Colonic mucosa (tissue), 4 donors: ENCODE data around the gene CFAP157. TPM values are rescaled to one million over a fixed set of nuclear protein-coding genes. Genes with fewer than 3 reads are reported as not detected.
A peak's percentile ranks its signal among the peaks of the same experiment; 100 is the strongest.

Source experiments
- DNase-seq: peaks from one replicate; pipeline ENCODE4 v3.0.0-alpha.2; 2020
- H3K27ac ChIP-seq: fragments of 200-600 bp; one replicate; pipeline ENCODE4 v1.8.0; 2021
- H3K27me3 ChIP-seq: fragments of 200-600 bp; one replicate; pipeline ENCODE4 v1.8.0; 2021
- H3K36me3 ChIP-seq: fragments of 200-600 bp; one replicate; pipeline ENCODE4 v1.8.0; 2021
- H3K4me1 ChIP-seq: fragments of 200-600 bp; one replicate; pipeline ENCODE4 v1.8.0; 2021; ENCODE audit warnings: mild to moderate bottlenecking
- H3K4me3 ChIP-seq: fragments of 200-600 bp; one replicate; pipeline ENCODE4 v1.8.0; 2021
- H3K9ac ChIP-seq, 2 donors: one replicate each; pipeline ENCODE4 v1.7.0; 2013; ENCODE audit warnings: control low read depth in 2 of 2, low read depth in 2 of 2, low read length in 2 of 2
- H3K9me3 ChIP-seq: fragments of 200-600 bp; one replicate; pipeline ENCODE4 v1.8.0; 2021
- intact Hi-C: fragments of 100-400 bp; cut with DNase I; formaldehyde crosslinking; loops from one replicate; pipeline ENCODE4 v1.14.1; 2022
- total RNA-seq, 2 donors: library from RNA; stranded (reverse); fragmentation: NEBNext Ultra II Directional in 1 of 2; extraction: Animal tissue kit (Norgen Biotek cat#: 25700) in 1 of 2; gene quantifications; one replicate each; pipeline ENCODE4 v1.2.1, GENCODE V29; 2021
- TF ChIP-seq, protein P1 (sequence below): fragments of 200-600 bp; IDR thresholded peaks from one replicate; pipeline ENCODE4 v1.8.0; 2022; ENCODE audit warnings: antibody characterized with exemption, mild to moderate bottlenecking
- donor health status: healthy.
- donor health status: DM: no; HTN: no; CAD: no.
- donor health status: DM: no; HTN: no; CAD: no.

CFAP157 gene
- total RNA-seq, 2 donors from 2014 or later = 0.12 TPM; not detected in 1

DNA sequence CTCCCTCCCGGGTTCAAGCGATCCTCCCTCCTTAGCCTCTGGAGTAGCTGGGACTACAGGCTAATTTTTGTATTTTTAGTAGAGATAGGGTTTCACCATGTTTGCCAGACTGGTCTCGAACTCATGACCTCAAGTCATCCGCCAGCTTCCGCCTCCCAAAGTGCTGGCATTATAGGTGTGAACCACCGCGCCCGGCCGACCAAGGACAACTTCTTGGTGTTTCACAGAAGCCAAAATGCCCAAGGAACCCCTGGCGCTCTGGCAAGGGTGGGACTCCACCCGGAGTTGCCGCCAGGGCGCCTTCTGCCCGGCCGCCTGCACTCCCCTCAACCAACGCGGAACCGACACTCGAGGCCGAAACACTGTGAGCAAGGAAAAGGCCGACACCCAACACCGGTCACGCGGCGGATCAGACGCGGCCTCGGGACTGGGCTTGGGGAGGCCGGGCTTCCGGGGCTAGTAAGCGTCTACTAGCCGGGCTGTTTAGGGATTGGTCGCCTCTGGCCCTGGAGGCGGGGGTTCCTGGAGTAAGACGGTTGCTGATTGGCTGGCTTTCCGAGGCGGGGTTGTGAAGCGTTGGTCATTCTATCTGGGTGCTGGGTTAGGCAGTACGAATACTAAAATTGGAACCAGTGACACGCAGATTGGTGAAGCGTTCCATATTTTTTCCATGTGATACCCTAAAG lies 7.7 kb upstream of the CFAP157 start:
- Histone ChIP-seq H3K27me3 (no peaks in the 10 kb centered on the region), H3K4me1 (no peaks in the 10 kb centered on the region), H3K36me3 (no peaks in the 10 kb centered on the region), H3K9ac (no peak overlapping the region), H3K27ac (peak overlapping the region; percentile 67), H3K9me3 (no peaks in the 10 kb centered on the region), H3K4me3 (peak overlapping the region; percentile 13)
- DNase-seq = peak; percentile 97
- TF ChIP-seq, protein P1, sequence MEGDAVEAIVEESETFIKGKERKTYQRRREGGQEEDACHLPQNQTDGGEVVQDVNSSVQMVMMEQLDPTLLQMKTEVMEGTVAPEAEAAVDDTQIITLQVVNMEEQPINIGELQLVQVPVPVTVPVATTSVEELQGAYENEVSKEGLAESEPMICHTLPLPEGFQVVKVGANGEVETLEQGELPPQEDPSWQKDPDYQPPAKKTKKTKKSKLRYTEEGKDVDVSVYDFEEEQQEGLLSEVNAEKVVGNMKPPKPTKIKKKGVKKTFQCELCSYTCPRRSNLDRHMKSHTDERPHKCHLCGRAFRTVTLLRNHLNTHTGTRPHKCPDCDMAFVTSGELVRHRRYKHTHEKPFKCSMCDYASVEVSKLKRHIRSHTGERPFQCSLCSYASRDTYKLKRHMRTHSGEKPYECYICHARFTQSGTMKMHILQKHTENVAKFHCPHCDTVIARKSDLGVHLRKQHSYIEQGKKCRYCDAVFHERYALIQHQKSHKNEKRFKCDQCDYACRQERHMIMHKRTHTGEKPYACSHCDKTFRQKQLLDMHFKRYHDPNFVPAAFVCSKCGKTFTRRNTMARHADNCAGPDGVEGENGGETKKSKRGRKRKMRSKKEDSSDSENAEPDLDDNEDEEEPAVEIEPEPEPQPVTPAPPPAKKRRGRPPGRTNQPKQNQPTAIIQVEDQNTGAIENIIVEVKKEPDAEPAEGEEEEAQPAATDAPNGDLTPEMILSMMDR = no peak
- intact Hi-C loops = no loop called here

DNA sequence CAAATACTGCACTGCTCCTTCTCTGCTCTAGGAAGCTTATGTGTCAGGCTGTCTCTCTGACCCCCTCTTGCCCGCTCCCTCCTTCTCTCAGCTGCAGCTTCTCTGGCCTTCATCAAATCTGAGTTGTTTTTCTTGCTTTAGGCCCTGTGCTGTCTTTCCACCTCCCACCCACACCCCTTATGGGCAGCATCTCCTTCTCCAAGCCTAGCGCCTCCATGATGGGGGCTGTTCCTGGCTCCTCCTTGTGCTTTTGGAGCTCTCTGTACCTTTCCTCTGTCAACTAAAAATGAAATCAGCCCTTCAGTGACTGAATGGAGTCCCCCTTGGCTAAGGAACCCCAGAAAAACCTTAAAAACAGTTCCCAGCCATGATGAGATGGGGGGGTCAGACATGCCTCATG lies 6.6 kb upstream of the CFAP157 start:
- no peak overlapping the region for H3K27ac ChIP-seq

DNA sequence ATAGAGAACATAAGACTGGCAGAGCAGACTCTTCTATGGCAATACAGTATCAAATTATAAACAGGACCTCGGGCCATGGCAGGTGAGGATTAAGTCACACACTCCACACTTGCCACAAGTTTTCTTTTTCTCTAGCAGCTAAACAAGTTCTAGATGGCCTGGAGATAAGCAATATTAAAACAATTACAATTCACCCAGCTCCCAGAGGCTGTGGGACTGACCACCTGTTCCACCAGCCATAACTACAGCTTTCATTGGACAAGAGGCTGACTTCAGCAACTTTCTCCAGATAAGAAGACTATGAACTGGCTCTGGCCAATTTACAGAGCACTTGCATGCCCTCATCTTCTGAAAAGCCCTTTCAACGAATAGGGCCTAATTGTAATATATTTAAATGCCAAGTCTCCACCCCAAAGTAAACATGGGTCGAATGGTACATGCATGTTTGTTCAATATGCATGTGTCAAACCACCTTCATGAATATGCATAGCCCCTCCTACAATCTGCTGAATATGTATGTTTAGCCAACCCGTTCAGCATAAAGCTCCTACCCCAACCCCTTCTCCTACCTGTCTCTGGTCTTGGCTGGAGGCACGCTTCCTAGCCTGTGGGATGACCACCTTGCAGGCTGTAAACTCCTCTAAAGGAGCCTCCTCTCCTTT lies 6.1 kb upstream of the CFAP157 start:
- no peaks in the 10 kb centered on the region for H3K4me1 ChIP-seq
- no peaks in the 10 kb centered on the region for H3K9me3 ChIP-seq
- H3K27me3 ChIP-seq = no peaks in the 10 kb centered on the region
- H3K4me3 ChIP-seq = no peak overlapping the region
- H3K36me3 ChIP-seq = no peaks in the 10 kb centered on the region
- no peak overlapping the region for H3K27ac ChIP-seq
- TF ChIP-seq, protein P1 = no peak
- no peak overlapping the region for H3K9ac ChIP-seq
- DNase-seq = no peak
- intact Hi-C loops = no loop called here

More for the DNA sequence above, 6.6 kb upstream of the CFAP157 start:
- no peak for DNase-seq
- H3K9me3 ChIP-seq = no peaks in the 10 kb centered on the region
- no peak overlapping the region for H3K4me3 ChIP-seq
- TF ChIP-seq, protein P1 = no peak
- no peaks in the 10 kb centered on the region for H3K36me3 ChIP-seq
- H3K4me1 ChIP-seq = no peaks in the 10 kb centered on the region
- no peaks in the 10 kb centered on the region for H3K27me3 ChIP-seq
- intact Hi-C loops = no loop called here
- no peak overlapping the region for H3K9ac ChIP-seq

DNA sequence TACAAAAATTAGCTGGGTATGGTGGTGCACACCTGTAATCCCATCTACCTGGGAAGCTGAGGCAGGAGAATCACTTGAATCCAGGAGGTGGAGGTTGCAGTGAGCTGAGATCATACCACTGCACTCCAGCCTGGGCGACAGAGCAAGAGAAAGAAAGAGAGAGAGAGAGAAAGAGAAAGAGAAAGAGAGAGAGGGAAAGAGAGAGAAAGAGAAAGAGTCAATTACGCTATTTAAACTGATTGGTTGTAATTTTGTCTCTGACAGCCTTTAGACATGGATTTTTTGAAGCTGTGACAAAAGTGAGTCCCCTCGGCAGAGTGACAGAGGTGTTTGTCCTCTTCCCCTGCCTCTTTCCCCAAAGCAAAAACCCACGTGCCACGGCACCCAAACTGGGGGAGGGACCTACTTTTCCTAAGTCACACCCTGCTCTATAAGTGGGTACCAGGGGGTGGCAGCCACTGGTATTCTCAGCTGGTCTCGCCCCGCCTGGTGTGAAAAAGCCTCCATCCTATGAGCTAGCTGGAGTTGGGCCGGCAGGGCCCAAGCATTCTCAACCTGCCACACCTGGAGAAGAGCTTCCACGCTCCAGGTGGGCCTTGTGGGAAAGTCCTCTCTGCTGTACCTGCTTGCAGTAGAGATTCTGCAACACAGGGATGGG lies 3.4 kb upstream of the CFAP157 start:
- intact Hi-C loops = no loop called here
- Histone ChIP-seq H3K36me3 (no peaks in the 10 kb centered on the region), H3K27ac (no peak overlapping the region), H3K9me3 (no peaks in the 10 kb centered on the region), H3K4me3 (no peak overlapping the region), H3K27me3 (no peaks in the 10 kb centered on the region), H3K4me1 (no peaks in the 10 kb centered on the region), H3K9ac (no peak overlapping the region)
- TF ChIP-seq, protein P1 = no peak
- no peak for DNase-seq

DNA sequence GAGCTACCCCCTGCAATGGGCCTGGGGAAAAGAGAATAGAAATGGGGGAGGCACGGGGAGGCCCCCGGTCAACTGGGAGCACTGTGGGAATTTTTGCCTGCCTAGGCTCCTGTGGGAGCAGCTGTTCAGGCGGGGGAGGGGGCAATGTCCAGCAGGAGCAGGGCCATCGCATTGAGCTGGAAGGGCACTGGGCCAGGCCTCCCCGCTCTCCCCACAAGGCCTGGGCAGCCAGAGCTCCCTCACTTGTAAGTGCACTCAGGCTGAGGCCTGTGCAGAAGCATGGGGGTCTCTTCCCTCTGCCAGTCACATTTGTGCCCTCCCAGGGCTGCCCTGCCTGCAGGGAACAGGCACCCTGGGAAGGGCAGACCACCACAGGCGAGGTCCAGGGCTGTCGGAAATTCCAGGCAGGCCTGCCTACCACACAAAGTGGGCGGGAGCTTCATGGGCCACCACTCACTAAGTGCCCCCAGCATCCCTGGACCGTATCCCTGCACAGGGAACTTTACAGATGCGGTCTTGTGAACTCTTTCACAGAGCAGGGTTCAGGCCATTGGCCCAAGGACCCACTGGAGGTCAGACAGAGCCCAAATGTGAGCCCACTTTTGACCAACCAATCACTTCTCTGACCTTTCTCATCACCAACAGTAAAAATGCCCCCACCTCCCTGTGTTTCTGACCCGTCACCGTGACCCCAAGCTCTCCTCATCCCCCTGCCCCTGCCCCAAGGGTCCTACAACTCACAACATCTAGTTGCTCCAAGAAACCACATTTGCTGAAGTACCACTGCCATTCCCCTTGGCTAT lies 1.0 kb upstream of the CFAP157 start:
- DNase-seq = no peak
- Histone ChIP-seq H3K27me3 (no peaks in the 10 kb centered on the region), H3K4me1 (no peaks in the 10 kb centered on the region), H3K4me3 (no peak overlapping the region), H3K9ac (no peak overlapping the region), H3K9me3 (no peaks in the 10 kb centered on the region), H3K36me3 (no peaks in the 10 kb centered on the region), H3K27ac (no peak overlapping the region)
- intact Hi-C loops = no loop called here
- TF ChIP-seq, protein P1 = no peak
